Activated B cell treated with CpG ODN at 0.5 μM for 24 hours (primary cell): Measurements from ENCODE around the gene NT5C2. TPM values are rescaled to one million over a fixed set of nuclear protein-coding genes. Genes with fewer than 3 reads are reported as not detected.

ENCODE experiments used
- ATAC-seq: fragments of 200-7000 bp; cut with Tn5 transposase; one replicate; pipeline ENCODE4 v1.10.0; 2021; ENCODE audit warnings: low read depth, mild to moderate bottlenecking, moderate library complexity
- CTCF ChIA-PET: fragments of 350-600 bp; sonication (Branson Sonifier 250); formaldehyde crosslinking; loops from one replicate; lab custom pipeline; 2021; ENCODE audit warnings: antibody characterized with exemption; lab: Charles Lee
- POLR2A ChIA-PET: fragments of 350-600 bp; sonication (Branson Sonifier 250); formaldehyde crosslinking; loops from one replicate; lab custom pipeline; 2021; ENCODE audit warnings: antibody characterized with exemption; lab: Charles Lee
- DNase-seq: peaks from one replicate; pipeline ENCODE4 v3.0.0; 2022
- H3K27ac Mint-ChIP-seq: one replicate; pipeline ENCODE4 v1.8.0; 2020; ENCODE audit warnings: mixed read lengths
- H3K27me3 Mint-ChIP-seq: one replicate; pipeline ENCODE4 v1.8.0; 2021; ENCODE audit warnings: mixed read lengths
- H3K36me3 Mint-ChIP-seq: one replicate; pipeline ENCODE4 v1.8.0; 2021; ENCODE audit warnings: low read depth, mixed read lengths
- H3K4me1 Mint-ChIP-seq: one replicate; pipeline ENCODE4 v1.8.0; 2021; ENCODE audit warnings: mixed read lengths
- H3K4me3 Mint-ChIP-seq: one replicate; pipeline ENCODE4 v1.8.0; 2020; ENCODE audit warnings: mild to moderate bottlenecking, mixed read lengths
- H3K9me3 Mint-ChIP-seq: one replicate; pipeline ENCODE4 v1.8.0; 2020; ENCODE audit warnings: mixed read lengths
- intact Hi-C: fragments of 100-400 bp; cut with micrococcal nuclease; formaldehyde crosslinking; loops from one replicate; pipeline ENCODE4 v1.15.1; 2024
- total RNA-seq: library from RNA; stranded (reverse); gene quantifications from 2 replicates; pipeline ENCODE4 v1.2.3, GENCODE V29; 2022
- TF ChIP-seq, protein P1 (sequence below): fragments of 200-600 bp; IDR thresholded peaks from one replicate; pipeline ENCODE4 v1.8.0; 2022; ENCODE audit warnings: antibody characterized with exemption, mild to moderate bottlenecking

The NT5C2 gene
- total RNA-seq, 1 donor from 2014 or later = 60.4 TPM

DNA sequence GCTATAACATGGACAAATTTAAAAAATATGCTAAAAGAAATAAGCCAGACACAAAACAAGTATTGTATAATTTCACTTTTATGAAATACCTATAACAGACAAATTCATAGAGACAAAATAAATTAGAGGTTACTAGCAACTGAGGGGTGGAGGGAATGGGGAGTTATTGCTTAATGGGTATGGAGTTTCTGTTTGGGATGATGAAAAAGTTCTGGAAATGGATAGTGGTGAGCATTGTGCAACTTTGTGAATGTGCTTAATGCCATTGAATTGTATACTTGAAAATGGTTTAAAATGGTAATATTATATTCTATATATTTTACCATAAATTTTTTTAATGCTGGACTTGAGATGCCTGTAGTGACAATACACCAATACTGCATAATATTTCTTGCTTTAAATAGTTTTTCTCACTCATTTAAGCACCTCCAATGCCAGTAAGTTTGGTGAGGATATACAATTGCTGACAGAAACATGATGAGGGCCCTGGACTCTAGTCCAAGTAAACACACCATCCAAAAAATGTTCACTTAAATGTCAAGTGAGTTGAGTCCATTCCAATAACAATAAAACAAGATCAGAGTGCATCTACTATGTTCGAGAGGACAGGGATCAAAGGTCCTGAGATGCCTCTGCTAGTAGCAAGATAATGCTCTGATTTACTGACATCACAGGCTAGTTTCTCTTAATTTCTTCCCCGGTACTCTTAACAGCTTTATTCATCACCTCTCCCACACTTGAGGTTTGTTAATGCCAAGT lies 71.9 kb downstream of the NT5C2 start:
- TF ChIP-seq, protein P1, sequence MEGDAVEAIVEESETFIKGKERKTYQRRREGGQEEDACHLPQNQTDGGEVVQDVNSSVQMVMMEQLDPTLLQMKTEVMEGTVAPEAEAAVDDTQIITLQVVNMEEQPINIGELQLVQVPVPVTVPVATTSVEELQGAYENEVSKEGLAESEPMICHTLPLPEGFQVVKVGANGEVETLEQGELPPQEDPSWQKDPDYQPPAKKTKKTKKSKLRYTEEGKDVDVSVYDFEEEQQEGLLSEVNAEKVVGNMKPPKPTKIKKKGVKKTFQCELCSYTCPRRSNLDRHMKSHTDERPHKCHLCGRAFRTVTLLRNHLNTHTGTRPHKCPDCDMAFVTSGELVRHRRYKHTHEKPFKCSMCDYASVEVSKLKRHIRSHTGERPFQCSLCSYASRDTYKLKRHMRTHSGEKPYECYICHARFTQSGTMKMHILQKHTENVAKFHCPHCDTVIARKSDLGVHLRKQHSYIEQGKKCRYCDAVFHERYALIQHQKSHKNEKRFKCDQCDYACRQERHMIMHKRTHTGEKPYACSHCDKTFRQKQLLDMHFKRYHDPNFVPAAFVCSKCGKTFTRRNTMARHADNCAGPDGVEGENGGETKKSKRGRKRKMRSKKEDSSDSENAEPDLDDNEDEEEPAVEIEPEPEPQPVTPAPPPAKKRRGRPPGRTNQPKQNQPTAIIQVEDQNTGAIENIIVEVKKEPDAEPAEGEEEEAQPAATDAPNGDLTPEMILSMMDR = no peak
- POLR2A ChIA-PET = no interaction called here
- CTCF ChIA-PET = no interaction called here
- H3K36me3 Mint-ChIP-seq = peaks cover 22% of the 10 kb centered on the region
- no peak overlapping the region for H3K4me3 Mint-ChIP-seq
- peaks cover 8% of the 10 kb centered on the region for H3K4me1 Mint-ChIP-seq
- no peaks in the 10 kb centered on the region for H3K27me3 Mint-ChIP-seq
- DNase-seq (no peak), ATAC-seq (no peak)
- H3K9me3 Mint-ChIP-seq = no peaks in the 10 kb centered on the region
- H3K27ac Mint-ChIP-seq = no peak overlapping the region
- intact Hi-C loops = no loop called here

DNA sequence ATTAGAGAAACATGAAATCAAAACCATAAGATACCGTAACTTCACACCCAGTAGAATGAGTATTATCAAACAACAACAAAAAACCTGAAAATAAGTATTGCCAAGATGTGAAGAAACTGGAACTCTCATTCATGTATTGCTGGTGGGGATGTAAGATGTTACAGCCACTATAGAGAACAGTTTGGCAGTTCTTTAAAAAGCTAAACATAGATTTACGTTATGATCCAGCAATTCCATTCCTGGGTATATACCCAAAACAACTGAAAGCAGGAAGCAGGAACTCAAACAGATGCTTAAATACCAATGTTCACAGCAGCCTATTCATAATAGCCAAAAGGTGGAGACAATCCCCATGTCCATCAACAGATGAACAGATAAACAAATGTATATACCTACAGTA lies 72.5 kb downstream of the NT5C2 start:
- TF ChIP-seq, protein P1 = no peak
- ATAC-seq = no peak
- intact Hi-C loops = no loop called here
- H3K9me3 Mint-ChIP-seq = no peaks in the 10 kb centered on the region
- H3K4me3 Mint-ChIP-seq = no peak overlapping the region
- peaks cover 2% of the 10 kb centered on the region for H3K4me1 Mint-ChIP-seq
- ChIA-PET CTCF (no interaction called here), POLR2A (no interaction called here)
- DNase-seq = no peak
- no peaks in the 10 kb centered on the region for H3K27me3 Mint-ChIP-seq
- peaks cover 18% of the 10 kb centered on the region for H3K36me3 Mint-ChIP-seq
- H3K27ac Mint-ChIP-seq = no peak overlapping the region

DNA sequence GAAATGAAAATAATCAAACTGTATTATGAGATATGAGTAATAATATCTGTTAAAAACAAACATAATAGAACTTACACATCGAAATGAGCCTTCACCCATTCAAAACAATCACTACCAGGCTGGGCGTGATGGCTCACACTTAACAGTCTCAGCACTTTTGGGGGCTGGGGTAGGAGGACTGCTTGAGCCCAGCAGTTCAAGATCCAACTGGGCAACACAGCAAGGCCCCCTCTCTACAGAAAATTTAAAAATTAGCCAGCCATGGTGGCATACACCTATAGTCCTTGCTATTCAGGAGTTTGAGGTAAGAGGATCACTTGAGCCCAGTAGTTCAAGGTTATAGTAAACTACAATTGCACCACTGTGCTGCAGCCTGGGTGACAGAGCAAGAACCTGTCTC lies 75.8 kb downstream of the NT5C2 start:
- TF ChIP-seq, protein P1 = no peak
- Mint-ChIP-seq H3K36me3 (peaks cover 18% of the 10 kb centered on the region), H3K4me1 (no peaks in the 10 kb centered on the region), H3K27me3 (no peaks in the 10 kb centered on the region), H3K9me3 (no peaks in the 10 kb centered on the region), H3K4me3 (no peak overlapping the region), H3K27ac (no peak overlapping the region)
- ChIA-PET POLR2A (no interaction called here), CTCF (no interaction called here)
- no peak for ATAC-seq
- intact Hi-C loops = no loop called here
- DNase-seq = no peak

DNA sequence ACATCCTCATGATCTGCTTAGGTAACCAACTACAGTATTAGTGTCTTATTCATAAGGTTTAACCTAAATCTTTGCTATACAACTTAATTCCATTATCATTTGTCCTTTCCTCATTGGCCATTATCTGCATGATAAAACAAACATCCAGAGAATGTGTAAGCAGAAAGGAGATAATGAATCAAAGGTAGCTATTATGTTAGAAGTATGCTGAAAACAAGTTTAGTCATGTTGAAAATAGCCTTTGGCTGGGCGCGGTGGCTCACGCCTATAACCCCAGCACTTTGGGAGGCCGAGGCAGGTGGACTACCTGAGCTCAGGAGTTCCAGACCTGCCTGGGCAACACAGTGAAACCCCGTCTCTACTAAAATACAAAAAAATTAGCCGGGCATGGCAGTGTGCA lies 78.2 kb downstream of the NT5C2 start:
- H3K27ac Mint-ChIP-seq = no peak overlapping the region
- H3K4me1 Mint-ChIP-seq = no peaks in the 10 kb centered on the region
- ATAC-seq (no peak), DNase-seq (no peak)
- no peak overlapping the region for H3K4me3 Mint-ChIP-seq
- H3K27me3 Mint-ChIP-seq = no peaks in the 10 kb centered on the region
- TF ChIP-seq, protein P1 = no peak
- ChIA-PET POLR2A (no interaction called here), CTCF (no interaction called here)
- H3K9me3 Mint-ChIP-seq = no peaks in the 10 kb centered on the region
- peaks cover 30% of the 10 kb centered on the region for H3K36me3 Mint-ChIP-seq
- intact Hi-C loops = no loop called here

DNA sequence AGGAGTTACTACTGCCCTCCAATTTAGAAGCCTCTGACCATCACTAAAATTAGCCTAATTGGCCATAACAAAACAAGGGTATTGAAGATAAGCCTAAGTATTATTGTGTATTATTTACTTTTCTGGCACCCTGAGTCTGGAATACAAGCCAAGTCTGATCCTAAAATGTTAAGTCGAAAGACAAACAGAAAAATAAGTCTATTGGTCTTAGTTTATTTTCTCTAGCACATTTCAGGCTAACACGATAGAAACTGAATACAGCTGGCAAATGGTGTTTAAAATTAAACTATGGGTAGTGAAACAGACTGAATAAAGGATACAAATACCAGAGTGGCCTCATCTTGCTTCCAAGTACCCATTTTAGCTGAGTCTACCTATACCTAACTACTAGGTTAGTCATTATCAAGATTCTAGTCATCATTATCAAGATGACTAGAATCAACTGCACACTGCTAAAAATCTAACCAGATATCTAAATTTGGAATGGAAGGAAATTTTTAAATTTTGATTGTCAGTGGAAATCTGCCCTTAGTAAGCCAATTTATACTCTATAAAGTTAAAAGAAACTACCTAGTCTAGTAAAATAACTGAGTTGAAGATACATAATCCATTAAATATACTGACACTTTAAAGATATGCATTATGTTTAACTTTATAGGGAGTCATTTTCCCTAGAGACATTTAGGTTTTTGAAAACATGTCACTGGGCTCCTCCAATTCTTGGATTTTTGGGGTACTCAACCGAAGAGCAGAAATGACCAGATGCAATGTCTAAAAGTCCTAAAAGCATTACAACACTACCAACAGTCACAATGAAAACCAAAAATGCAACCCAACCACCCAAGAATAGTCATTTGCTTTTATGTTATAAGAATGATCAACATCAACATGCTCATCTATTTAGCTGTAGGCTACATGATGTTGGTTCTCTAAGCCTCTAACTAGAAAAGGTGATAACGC lies 80.9 kb downstream of the NT5C2 start:
- ChIA-PET POLR2A (no interaction called here), CTCF (no interaction called here)
- no peaks in the 10 kb centered on the region for H3K27me3 Mint-ChIP-seq
- no peak overlapping the region for H3K4me3 Mint-ChIP-seq
- no peaks in the 10 kb centered on the region for H3K9me3 Mint-ChIP-seq
- H3K27ac Mint-ChIP-seq = no peak overlapping the region
- peaks cover 2% of the 10 kb centered on the region for H3K4me1 Mint-ChIP-seq
- peaks cover 37% of the 10 kb centered on the region for H3K36me3 Mint-ChIP-seq
- intact Hi-C loops = no loop called here
- TF ChIP-seq, protein P1 = no peak
- no peak for ATAC-seq
- DNase-seq = no peak
